ENCODE measurements around the gene GTF2H3.

The GTF2H3 gene

DNA sequence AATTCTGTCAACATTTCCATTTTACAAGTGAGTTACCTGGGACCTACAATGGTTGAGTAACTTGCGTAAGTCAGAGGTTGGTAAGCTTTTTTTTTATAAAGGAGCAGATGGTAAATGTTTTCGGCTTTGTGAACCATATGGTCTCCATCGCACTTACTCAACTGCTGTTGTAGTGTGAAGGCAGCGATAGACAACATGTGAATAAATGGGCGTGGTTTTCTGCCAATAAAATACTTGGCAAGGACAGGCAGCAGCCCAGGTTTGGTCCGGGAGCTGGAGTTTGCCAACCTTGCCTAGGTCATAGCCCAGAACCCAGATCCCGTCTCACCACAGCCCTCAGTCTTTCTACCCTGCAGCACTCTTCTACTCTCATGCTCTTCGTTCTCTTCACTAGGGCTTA, 25.4 kb upstream of the GTF2H3 start:
- TF ChIP-seq, protein P1, sequence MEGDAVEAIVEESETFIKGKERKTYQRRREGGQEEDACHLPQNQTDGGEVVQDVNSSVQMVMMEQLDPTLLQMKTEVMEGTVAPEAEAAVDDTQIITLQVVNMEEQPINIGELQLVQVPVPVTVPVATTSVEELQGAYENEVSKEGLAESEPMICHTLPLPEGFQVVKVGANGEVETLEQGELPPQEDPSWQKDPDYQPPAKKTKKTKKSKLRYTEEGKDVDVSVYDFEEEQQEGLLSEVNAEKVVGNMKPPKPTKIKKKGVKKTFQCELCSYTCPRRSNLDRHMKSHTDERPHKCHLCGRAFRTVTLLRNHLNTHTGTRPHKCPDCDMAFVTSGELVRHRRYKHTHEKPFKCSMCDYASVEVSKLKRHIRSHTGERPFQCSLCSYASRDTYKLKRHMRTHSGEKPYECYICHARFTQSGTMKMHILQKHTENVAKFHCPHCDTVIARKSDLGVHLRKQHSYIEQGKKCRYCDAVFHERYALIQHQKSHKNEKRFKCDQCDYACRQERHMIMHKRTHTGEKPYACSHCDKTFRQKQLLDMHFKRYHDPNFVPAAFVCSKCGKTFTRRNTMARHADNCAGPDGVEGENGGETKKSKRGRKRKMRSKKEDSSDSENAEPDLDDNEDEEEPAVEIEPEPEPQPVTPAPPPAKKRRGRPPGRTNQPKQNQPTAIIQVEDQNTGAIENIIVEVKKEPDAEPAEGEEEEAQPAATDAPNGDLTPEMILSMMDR (IDR thresholded peaks at IDR 0.05; ENCODE audit: insufficient read depth, low read length, poor library complexity, severe bottlenecking): no peak
- DNase-seq (ENCODE audit: extremely low read depth, insufficient read length): no peak
- Histone ChIP-seq H3K36me3 (ENCODE audit: control insufficient read depth, insufficient read depth, low read length) (peaks cover 31% of the 10 kb centered on the region), H3K27me3 (replicated peaks; ENCODE audit: control insufficient read depth, insufficient read depth, low read length) (no peaks in the 10 kb centered on the region), H3K4me3 (replicated peaks; ENCODE audit: low read depth, low read length) (no peak overlapping the region)

DNA sequence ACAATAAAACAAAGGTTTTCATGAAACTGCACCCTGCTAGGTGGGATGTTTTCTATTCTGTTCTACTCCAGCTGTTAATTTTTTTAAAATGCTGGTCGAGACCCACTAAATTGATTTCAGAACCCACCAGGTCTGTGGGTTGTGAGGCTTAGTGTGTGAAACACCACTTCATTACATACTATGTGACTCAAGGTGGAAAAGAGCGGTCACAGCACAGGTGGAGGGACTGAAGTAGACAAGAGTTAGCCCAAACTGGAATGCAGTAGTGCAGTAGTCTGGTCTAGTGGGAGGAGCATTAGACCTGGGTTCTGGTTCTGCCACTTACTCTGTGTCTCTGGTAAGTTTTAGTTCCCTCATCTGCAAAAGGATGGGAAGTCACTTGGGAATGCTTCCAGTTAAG, 19.5 kb upstream of the GTF2H3 start:
- H3K27me3 ChIP-seq (replicated peaks; ENCODE audit: control insufficient read depth, insufficient read depth, low read length): no peaks in the 10 kb centered on the region
- H3K36me3 ChIP-seq (ENCODE audit: control insufficient read depth, insufficient read depth, low read length): peaks cover 36% of the 10 kb centered on the region
- TF ChIP-seq, protein P1 (IDR thresholded peaks at IDR 0.05; ENCODE audit: insufficient read depth, low read length, poor library complexity, severe bottlenecking): no peak
- H3K4me3 ChIP-seq (replicated peaks; ENCODE audit: low read depth, low read length): no peak overlapping the region
- no peak for DNase-seq (ENCODE audit: extremely low read depth, insufficient read length)

DNA sequence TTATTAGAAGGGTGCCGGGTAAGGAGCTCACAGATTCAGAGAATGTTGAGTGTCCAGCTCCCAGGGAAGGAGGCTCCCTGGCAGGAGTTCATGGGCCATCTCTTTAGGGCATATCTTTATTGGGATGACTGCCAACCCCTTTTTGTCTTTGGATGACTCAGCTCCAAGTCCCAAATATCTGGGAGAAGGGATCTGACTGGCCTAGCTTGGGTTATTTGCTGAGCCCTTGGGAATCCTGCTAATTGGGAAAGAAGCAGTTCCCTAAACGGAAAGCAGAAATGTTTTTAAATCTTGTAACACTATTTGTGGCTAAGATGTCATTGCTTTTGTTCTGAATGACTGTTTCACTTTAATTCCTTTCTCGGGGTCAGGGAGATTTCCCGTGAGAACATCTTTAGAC, 19.1 kb upstream of the GTF2H3 start:
- peaks cover 34% of the 10 kb centered on the region for H3K36me3 ChIP-seq (ENCODE audit: control insufficient read depth, insufficient read depth, low read length)
- no peak overlapping the region for H3K4me3 ChIP-seq (replicated peaks; ENCODE audit: low read depth, low read length)
- TF ChIP-seq, protein P1 (IDR thresholded peaks at IDR 0.05; ENCODE audit: insufficient read depth, low read length, poor library complexity, severe bottlenecking): no peak
- H3K27me3 ChIP-seq (replicated peaks; ENCODE audit: control insufficient read depth, insufficient read depth, low read length): no peaks in the 10 kb centered on the region
- no peak for DNase-seq (ENCODE audit: extremely low read depth, insufficient read length)

DNA sequence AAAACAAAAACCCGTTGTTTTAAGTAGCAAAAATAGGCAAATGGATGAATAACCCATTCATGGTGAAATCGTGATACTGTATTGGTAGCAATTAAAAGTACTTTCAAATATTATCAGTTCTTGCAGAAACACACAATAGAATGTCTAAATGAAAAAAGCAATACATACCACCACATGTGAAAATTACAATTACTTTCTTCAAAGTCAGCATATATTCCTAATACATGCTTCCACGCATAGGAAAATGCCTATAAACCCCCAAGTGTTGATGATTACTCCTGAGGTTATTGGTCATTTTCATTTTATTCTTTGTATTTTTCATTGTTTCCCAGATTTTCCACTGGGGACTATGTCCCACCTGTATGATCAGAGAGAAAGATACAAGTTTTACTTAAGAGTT, 16.5 kb upstream of the GTF2H3 start:
- peaks cover 39% of the 10 kb centered on the region for H3K36me3 ChIP-seq (ENCODE audit: control insufficient read depth, insufficient read depth, low read length)
- H3K4me3 ChIP-seq (replicated peaks; ENCODE audit: low read depth, low read length): no peak overlapping the region
- TF ChIP-seq, protein P1 (IDR thresholded peaks at IDR 0.05; ENCODE audit: insufficient read depth, low read length, poor library complexity, severe bottlenecking): no peak
- H3K27me3 ChIP-seq (replicated peaks; ENCODE audit: control insufficient read depth, insufficient read depth, low read length): no peaks in the 10 kb centered on the region
- DNase-seq (ENCODE audit: extremely low read depth, insufficient read length): no peak

DNA sequence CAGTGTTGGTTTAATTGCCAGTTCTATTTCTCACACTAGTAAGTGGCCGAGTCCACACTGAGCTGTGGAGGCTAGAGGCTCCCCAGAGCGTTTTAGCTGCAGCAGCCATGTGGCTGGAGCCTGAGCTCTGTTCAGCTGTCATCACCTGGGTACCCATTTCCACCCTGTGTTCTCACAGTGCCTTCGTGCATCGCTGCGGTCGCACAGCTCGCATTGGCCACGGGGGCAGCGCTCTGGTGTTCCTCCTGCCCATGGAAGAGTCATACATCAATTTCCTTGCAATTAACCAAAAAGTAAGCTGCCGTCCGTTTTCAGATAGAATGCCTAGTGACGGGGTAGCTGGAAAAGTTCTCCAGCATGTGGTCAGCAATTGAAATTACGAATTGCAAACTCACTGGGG, 16.0 kb upstream of the GTF2H3 start:
- TF ChIP-seq, protein P1 (IDR thresholded peaks at IDR 0.05; ENCODE audit: insufficient read depth, low read length, poor library complexity, severe bottlenecking): no peak
- DNase-seq (ENCODE audit: extremely low read depth, insufficient read length): no peak
- Histone ChIP-seq H3K36me3 (ENCODE audit: control insufficient read depth, insufficient read depth, low read length) (peaks cover 40% of the 10 kb centered on the region), H3K27me3 (replicated peaks; ENCODE audit: control insufficient read depth, insufficient read depth, low read length) (no peaks in the 10 kb centered on the region), H3K4me3 (replicated peaks; ENCODE audit: low read depth, low read length) (no peak overlapping the region)

DNA sequence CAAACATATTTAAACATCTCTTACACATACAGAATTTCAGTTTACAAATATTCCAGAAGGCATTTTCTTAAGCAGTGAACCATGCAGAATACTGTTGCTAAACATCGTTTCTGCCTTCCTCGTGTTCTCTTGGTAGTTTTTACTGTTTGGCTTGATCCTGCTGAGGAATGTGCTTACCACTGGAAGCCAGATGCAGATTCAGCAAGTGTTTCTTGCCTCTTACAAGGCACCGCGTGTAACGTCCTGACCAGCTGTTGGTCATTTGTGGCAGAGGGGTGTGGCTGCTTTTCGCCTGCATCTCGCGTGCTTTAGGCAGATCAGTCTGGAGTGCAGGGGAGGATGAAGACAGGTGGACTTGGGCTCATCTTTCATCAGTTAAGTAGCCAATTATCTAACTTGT, 12.5 kb upstream of the GTF2H3 start:
- TF ChIP-seq, protein P1 (IDR thresholded peaks at IDR 0.05; ENCODE audit: insufficient read depth, low read length, poor library complexity, severe bottlenecking): no peak
- no peak overlapping the region for H3K4me3 ChIP-seq (replicated peaks; ENCODE audit: low read depth, low read length)
- H3K27me3 ChIP-seq (replicated peaks; ENCODE audit: control insufficient read depth, insufficient read depth, low read length): no peaks in the 10 kb centered on the region
- DNase-seq (ENCODE audit: extremely low read depth, insufficient read length): no peak
- H3K36me3 ChIP-seq (ENCODE audit: control insufficient read depth, insufficient read depth, low read length): peaks cover 33% of the 10 kb centered on the region
